HG03108 (cell line): Measurements from ENCODE around the gene DEAF1.
"Not testable (repeated sequence)": the region's sequence is repeated elsewhere in the genome, so short reads cannot be mapped to it uniquely, and the experiment has no call there.

Experiments
- ATAC-seq: cut with Tn5 transposase; IDR thresholded peaks from one replicate; pipeline ENCODE4 v1.9.1; 2021; ENCODE audit warnings: moderate library complexity; ENCODE audit not compliant: unreplicated experiment

The DEAF1 gene

DNA sequence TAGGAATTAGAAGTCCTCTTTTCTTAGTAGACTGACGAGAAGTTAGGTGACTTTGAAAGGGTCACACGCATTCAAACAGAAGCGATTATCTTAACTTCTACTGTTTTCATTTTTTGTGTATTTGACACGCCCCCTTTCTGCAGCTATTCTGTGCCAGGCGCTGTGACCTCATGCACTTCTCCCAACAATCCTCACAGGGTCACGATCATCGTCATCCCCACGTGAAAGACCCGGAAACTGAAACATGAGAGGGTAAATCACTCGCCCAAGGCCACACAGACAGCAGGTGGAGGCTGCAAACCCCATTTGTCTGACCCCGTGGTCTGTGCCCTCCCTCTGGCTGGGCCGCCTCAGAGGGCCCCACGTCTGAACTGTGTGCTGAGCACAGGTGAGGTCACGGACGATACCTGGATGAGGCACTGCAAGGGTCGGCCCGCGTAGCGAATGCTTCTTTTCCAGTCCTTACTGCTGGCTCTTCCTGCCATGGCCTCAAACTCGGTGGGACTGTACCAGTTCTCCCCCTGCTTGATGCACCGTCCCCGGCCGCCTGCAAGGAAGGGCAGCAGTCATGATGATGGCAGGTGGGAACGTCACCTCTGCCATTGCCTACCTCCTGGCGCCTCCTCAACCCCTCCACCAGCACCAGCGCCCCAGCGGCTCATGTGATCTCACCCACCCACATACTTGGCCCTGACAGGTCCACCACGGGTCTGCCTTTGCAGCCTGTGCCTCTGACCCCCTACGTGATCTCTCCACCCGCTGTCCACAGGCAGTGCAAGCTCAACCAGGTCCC is 8.4 kb downstream of the DEAF1 start:
- no peak for ATAC-seq

DNA sequence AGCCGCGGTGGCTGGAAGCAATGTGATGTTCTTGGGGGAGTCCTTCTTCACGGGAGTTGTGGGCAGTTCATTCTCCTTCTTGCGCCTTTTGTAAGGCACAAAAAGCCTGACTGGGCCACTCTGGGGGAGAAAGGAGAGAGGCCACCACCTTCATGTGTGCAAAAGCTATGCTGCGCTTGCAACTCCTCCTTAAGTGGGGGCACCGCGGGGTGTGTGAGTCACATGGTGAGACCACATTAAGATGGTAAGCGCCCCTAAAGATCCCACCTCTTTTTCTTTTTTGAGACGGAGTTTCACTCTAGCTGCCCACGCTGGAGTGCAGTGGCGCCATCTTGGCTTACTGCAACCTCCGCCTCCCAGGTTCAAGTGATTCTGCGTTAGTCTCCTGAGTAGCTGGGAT is 14.1 kb downstream of the DEAF1 start:
- ATAC-seq: no peak

DNA sequence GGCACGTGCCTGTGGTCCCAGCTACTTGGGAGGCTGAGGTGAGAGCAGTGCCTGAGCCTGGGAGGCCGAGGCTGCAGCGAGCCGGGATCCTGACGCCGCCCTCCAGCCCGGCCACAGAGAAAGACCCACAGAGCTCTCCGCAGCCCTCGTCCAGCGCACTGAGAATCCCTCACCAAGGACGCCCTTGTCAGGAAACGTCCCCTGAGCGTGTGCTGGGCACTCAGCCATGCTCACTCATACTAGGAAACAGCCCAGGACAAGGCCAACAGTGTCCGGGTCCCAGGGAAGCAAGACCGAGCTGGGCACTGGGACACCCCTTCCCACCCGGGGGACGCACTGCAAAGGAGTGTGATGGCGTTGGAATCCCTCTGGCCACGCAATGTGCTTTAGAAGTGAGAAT is 14.5 kb downstream of the DEAF1 start:
- ATAC-seq: no peak

DNA sequence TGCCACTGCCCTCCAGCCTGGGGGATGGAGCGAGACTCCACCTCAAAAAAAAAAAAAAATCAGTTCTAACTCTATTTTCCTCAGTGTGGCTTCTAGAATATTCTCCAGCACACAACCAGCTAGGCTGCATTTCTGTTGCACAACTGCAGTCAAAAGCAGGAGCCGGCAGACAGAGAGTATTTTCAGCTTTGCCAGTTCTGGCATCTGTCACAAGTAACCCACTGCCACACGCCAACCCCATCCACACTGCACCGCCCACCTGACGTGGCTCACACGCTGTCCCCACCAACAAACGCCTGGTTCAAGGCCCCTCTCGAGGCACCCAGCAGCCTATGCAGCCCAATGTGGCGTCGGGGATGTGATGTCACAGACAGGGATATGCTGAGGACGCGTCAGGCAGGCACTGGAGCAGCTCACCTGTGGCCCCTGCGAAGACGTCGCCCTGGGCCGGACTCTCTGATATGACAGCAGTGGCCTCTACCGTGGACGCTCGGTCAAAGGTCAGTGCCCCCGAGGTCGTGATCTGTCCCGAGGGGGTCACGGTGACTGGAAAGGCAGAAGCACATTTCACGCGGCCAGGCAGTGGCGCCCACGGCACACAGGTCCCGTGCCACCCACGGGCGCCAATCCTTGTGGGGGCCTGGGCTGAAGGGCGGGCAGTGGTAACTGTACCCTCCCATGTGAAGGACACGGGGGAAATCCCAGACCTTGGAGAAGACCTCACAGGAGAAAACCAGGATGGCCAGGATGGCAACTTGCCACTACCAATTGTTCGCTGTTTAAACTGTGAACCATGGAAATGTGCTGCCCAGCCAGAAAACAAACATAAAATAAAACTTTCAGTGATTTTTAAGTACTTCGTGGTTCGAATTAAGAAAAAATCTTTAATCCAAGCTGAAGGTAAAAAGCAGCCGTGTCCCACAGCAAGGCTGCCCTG is 15.5 kb downstream of the DEAF1 start:
- ATAC-seq: no peak

DNA sequence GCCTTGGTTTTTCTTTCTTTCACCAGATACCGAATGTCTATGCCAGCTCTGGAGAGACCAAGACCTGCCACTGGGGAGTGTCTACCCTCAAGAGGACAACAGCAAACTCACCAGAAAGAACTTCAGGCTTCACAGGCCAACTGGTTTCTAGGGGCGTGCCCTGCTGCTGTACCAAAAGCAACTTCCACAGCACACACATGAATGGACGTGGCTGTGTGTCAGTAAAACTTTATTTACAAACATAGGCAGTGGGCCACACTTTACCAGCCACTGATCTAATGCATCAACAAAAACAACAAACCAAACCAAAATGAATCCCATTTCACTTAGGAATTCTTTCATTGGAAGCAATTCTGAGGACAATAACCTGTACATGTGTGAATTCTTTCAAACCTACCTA is 16.7 kb downstream of the DEAF1 start:
- ATAC-seq: no peak

DNA sequence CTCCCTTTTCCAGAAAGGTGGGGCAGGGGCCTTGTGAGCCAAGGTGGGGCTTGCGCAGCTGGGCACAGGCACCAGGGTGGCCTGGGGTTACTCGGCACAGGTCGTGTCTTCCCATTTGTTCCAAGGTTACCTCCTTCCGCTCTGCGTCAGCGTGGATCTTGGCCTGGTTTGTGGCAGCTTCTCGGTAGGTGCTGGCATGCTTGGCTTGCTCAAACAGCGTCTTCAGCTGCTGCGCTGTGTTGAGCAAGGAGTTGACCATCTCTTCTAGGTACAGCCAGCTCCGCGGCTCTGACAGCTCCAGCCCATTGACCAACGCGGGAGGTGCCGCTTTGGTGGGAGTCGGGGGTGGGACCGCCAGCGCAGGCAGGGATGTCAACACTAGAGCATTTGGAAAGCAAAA is 20.6 kb downstream of the DEAF1 start:
- ATAC-seq: no peak

DNA sequence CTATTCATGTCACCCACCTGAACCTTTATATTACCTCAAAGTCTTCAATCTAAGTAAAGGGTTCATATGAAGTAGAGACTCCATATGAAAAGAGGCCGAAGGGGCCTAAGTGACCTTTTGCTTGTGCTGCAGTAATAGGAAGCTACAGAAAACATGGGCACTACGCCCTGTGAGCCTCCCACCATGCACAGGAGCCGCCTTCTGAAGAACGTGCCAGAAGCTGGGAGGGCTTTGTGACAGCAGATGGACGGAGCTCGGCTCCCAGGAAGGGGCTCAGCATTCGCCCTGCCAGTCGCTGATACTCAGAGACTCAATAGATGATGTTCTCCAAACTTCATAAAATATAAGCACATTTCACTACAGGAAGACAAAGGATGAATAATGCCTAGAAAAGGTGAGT is 21.2 kb downstream of the DEAF1 start:
- ATAC-seq: no peak

DNA sequence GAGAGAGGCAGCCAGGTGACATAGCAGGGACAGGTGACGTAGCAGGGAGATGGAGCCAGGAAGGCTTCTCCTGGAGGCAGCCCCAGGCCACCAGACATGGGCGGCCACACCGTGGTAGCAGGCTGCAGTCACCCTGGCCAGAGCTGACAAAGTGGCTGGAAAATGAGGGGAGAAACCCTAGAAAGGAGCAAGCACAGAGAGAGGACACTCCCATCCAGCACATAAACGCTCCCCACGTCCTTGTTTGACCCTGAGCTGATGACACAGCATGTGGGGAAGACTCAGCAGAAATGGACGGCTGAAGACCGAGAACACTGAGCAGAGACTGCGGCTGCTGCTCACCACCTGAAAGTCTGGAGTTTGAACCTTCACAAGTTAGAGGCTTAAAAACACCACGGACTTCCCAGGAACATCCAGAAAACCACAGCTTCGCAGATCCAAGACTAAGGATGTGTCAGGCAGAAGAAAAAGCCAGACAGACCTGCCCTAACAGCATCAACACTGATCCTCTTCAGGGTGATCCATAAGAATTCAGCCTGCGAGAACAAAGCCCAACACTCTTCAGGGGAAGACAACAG is 29.2 kb downstream of the DEAF1 start:
- no peak for ATAC-seq

DNA sequence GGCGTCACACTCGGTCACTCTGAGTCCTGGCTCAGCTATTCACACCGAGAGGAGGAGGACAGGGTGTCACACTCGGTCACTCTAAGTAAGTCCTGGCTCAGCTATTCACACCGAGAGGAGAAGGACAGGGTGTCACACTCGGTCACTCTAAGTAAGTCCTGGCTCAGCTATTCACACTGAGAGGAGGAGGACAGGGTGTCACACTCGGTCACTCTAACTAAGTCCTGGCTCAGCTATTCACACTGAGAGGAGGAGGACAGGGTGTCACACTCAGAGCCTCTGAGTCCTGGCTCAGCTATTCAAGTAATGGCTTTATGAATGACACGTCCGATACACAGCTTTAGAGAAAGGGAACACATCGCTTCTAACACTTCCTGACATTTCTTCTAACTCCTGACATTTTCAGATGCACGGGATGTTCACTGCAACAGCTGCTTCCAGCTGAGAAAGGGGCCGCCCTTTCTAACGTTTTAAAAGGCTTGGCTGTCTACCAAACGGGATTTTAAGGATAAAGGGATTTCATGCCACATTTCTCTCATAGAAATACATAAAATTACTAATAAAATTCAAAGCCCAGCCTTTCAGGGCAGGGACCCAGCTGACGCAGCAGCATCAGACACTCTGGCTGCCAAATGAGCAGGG is 29.8 kb downstream of the DEAF1 start:
- ATAC-seq: no peak

DNA sequence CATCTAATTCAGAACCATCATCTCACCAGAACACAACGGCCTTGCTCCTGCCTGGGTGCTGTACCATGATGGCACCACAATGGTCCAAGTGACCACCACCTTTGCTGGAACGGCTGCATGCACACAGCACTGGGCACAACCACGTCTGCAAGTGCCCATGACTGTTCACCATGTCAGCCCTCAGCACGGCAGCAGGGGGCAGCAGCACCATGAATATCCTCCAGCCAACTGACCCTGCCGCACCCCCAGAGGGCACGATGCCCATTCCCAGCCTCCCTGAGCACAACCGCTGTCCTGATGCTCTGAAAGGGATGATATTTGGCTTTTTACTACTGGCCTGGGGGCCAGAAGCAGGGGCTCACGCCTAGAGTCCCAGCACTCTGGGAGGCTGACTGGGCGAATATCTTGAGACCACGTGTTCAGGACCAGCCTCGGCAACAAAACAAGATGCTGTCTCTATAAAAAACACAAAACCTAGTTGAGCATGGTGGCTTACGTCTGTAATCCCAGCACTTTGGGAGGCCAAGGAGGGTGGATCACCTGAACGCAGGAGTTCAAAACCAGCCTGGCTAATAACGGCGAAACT is 32.2 kb downstream of the DEAF1 start:
- ATAC-seq: no peak

DNA sequence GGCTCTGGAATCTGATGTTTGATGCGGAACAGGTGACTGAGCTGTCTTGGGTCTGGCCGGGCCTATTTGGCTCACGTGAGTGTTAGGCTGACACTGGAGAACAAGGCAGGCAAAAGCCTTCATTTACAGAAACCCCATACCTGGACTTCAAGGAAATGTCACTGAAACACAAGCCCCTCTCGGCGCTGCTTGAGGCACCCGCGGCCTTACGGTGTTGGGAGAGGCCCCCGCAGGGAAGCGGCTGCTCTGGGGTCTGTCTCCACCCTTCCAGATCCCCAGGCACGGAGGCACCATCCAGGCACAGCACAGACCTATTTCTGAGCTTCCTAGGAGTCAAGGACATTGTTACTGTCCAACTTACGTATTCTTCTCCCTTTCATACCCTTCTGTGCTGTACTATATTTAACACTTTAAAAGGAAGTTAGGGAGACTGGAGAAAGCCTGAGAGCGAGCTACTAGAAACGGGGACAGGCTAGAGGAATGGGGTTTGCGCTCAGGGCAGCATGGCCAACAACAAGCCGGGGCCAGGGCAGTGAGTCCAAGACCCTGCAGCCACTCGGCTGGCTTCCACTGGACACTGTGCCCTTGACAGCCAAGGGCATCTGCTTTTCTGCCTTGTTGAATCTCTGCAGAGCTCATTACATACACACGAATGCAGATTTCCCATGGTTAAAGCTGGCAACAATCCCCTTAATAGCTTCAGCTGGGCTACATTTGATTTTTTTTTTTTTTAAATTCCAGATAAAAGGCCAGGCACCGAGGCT is 34.2 kb downstream of the DEAF1 start:
- ATAC-seq: no peak

DNA sequence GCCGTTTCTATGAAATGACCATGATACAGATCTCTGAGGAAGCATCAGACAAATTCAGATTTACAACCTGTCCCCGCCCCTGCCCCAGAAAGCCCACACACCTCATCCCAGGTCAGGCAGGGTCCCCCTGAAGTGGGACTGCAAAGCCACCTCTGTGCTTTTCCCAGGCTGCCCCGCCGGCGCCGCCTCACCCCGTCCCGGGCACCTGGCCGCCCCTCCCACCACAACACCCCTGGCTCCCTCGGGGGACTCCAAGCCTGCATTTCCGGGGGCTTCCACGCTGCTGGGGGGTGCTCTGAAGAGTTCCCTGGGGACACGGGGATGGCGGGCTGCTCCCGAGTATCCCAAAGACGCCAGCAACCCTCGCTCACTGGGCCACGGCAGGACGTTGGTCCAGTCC is 34.7 kb downstream of the DEAF1 start:
- ATAC-seq: no peak

DNA sequence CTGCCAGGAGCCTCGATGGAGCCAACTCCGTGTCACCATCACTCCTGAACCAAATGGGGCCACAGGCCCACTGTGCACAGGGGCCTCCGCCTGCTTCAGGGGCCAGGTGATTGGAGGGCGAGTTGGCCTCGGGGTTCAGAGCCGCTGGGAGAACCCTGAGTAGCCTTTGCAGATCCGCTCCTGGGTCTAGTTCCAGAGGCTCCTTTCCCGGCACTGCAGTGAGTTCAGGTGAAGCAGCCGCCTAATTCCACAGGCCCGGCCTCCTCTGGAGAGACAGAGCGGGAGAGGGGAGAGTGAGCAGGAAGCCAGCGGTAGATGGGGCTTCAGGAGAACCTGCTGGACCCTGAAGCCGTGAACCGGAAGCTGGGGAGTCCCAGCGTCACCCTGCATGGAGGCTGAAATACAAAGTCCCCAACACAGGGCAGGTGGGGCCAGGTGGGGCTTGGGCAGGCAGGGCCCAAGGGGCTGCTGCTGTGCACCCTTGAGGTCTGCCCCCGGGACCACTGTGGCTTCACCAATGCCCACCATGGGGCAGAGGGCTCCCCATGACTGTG is 35.4 kb downstream of the DEAF1 start:
- no peak for ATAC-seq

DNA sequence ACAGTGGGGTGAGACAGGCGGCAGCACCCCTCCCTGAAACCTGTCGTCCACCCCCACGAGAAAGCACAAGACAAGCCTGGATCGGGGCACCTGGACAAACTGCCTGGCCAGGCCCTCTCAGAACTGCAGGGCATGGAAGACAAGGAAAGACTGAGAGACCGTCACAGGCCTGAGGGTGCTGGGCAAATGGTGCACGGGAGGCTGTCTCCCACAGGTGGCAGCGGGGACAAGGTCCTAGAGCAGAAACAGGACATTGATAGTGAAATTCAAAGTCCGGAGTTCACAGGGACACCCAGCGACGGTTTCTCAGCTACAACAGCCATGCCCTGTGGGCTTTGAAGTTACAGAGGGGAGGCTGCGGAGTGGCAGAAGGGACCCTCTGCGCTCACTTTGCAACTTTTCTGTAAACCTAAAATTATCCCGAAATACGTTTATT is 37.3 kb downstream of the DEAF1 start:
- ATAC-seq: no peak

DNA sequence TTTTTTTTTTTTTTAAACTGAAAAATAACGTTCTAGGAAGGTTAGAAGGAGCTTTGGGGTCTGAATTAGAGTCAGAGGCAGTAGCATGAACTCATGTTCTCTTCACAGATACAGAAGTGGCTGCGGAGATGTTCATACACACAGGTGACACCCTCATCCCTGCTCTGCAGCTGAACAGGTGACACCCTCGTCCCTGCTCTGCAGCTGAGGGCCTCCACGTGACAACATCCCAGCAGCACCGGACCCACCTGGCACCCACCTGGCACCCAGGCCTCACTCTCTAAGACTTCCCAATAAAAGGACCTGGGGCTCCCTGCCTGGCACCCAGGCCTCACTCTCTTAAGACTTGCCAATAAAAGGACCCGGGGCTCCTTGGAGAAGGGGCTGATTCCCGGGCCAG is 38.2 kb downstream of the DEAF1 start:
- no peak for ATAC-seq

DNA sequence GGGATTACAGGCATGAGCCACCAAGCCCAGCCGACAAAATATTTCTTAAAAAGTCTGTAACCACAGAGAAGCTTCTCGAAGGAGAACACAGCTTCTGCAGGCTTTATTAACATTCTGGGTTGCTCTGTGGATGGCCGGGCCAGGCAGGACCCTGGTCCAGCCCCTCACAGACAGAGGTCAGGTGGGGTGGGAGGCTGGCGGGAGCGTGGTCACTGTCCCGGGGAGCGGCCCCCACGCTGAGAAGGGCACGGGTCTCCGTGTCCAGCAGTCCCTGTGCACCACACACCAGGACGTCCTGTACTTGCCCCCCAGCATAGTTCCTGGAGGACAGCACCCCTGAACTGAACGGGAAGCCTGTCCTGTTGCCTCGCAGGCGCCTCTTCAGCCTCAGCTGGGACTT is 38.6 kb downstream of the DEAF1 start:
- ATAC-seq: no peak

DNA sequence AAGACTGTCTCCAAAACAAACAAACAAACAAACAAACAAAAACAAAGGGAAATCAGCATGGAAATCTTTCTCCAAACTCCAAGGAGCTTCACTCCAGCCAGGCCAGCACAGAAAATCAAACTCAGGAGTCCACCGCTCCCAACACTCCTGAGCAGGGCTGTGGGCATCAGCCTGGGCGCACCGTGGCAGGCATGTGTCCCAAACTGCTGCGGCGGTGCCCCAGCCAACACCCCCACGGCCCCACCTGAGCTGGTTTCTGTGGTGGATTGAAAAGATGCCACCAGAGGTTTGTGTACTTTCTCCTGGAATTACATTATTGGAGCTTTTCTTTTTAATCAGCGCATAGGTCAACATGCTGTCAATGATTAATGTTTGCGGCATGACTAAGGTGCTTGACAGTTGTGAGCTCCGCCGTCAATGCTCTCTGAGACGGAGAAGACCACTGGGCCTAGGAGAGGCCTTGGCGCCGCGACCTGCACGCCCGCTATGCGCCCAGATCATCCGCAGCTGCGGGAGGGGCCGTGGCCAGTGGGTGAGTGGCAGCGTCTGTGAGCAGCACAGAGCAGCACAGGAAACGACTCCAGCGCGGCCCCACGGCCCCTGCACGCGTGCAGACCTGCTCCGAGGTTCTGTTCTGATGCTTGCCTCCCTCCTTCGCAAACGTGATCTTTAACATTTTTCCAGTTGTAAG is 39.8 kb downstream of the DEAF1 start:
- ATAC-seq: no peak

DNA sequence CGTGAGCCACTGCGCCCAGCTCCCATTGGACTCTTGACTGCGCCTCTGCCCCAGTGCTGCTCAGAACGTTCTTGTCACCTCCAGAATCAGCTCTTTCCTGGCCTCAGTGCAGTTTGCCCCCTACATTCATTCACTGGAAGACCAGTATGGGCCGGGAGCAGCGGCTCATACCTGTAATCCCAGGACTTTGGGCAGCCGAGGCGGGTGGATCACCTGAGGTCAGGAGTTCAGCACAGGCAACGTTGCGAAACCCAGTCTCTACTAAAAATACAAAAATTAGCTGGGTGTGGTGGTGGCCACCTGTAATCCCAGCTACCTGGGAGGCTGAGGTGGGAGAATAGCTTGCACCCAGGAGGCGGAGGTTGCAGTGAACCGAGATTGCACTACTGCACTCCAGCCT is 40.6 kb downstream of the DEAF1 start:
- not testable (repeated sequence) for ATAC-seq

DNA sequence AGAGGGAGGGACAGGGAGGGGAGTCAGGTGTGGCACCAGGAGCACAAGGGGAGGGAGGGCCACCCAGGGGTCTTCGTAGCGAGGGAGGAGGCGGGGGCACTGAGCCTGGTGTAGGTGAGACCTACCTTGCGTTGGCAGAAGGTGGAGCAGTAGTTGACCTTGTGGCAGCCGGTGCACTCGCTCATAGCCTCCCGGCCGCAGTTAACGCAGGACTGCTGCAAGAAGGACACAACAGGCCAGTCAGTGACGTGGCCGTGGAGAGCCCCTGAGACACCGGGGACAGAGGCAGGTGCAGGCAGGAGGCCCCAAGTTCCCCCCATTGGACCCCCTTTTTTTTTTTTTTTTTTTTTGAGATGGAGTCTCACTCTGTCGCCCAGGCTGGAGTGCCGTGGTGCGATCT is 41.2 kb downstream of the DEAF1 start:
- ATAC-seq: no peak
